NCI-H2227 (cell line): ENCODE measurements around the gene ITGAX.

ENCODE experiments used
- DNase-seq: peaks from one replicate; lab custom pipeline; 2025; ENCODE audit not compliant: unreplicated experiment; lab: John Stamatoyannopoulos, UW

The ITGAX gene

DNA sequence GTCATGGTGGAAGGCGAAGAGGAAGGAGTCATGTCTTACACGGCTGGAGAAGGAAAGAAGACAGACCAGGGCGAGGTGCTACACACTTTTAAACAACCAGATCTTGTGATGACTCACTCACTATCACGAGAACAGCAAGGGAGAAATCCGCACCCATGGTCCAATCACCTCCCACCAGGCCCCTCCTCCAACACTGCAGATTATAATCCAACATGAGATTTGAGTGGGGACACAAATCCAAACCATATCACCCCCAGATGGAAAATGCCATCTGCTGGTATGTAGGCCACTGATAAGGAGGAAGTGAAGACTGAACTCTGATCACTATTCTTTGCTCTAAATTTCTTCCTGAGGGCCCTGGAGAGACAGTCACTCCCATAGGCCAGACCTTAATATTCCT, 7.5 kb upstream of the ITGAX start:
- no peak for DNase-seq

- no peak for DNase-seq
Measured at GRCh38 chr16:31348579-31348978, 6.4 kb upstream of the ITGAX start.

DNA sequence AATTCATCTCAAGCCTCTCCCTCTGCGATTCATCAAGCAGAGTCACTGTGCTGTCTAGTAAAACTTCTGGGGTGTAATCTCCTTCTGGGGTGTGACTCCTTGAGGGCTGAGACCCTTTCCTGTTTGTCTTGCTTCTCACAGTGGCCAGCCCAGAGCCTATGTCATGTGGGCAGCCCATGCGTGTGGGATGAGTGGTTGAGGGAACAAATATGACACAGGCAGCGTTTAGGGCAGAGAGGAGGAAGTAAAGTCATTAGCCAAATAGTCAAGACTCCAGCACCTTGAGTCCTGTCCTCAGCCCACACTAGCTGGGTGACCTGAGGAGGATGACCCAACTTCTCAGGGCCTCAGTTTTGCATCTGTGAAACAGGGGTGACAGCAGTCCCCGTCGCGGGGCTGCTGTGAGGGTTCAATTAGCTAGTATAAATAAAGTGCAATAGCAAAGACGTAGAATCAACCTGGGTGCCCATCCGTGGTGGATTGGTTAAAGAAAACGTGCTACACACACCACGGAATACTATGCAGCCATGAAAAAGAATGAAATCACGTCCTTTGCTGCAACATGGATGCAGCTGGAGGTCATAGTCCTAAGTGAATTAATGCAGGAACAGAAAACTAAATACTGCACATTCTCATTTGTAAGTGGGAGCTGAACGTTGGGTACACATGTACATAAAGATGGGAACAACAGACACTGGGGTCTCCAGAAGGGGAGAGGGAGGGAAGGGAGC, 4.5 kb upstream of the ITGAX start:
- DNase-seq: no peak

GRCh38 chr16:31351246-31351941, 3.6 kb upstream of the ITGAX start:
- DNase-seq: no peak

DNA sequence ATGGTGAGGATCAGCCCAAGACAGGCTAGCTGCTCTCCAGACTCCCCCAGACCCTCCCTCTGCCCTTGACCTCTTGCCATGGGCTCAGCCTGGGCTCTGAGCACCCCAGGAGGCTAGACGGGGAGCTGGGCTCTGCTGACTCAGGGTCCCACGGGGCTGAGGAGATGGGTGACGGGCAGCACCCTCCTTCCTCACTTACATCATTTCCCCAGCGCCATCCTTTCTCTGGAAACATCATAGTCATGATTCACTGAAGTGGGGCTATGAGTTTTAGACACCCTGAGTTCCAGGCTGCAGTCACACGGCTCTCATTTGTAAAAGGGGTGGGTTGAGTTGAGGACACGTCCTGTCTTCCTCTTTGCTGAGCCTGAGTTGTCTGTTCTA, 3.0 kb upstream of the ITGAX start:
- no peak for DNase-seq

DNA sequence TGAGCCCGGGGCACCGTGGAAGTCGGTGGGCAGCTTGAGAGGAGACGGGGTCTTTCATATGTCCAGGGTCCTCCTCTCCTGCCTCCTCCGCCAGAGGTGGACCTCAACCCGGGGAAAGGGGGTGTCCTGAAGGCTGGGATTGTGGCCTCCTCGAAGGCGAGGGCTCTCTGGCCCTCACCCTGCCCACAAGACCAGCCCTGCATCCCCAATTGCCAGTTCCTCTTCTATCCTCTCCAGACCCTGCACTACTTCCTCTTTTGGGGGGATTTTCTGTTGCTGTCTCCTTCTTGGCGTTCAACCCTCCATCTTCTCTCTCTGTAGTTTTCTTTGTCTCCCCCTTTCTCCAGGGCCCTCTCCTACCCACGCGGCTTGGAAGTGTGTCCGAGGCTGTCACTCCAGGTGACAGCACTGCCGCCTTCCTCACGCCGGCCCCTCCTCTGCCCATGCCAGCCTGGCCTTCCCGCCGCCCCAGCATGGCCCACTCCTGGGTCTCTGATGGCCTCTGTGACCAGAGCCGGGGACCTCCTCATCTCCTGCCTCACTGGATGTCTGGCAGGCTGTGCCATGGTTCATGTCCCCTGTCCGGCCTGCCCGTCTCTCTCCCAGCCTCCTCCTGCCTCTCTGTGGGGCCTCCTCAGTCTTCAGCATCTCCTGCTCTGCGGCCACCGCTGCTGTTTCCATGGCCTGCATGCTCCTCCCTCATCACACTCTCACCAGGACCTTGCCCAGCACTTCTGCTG, 2.4 kb upstream of the ITGAX start:
- no peak for DNase-seq

- DNase-seq: no peak
Measured at GRCh38 chr16:31355431-31356100, 590 bp downstream of the ITGAX start.

DNA sequence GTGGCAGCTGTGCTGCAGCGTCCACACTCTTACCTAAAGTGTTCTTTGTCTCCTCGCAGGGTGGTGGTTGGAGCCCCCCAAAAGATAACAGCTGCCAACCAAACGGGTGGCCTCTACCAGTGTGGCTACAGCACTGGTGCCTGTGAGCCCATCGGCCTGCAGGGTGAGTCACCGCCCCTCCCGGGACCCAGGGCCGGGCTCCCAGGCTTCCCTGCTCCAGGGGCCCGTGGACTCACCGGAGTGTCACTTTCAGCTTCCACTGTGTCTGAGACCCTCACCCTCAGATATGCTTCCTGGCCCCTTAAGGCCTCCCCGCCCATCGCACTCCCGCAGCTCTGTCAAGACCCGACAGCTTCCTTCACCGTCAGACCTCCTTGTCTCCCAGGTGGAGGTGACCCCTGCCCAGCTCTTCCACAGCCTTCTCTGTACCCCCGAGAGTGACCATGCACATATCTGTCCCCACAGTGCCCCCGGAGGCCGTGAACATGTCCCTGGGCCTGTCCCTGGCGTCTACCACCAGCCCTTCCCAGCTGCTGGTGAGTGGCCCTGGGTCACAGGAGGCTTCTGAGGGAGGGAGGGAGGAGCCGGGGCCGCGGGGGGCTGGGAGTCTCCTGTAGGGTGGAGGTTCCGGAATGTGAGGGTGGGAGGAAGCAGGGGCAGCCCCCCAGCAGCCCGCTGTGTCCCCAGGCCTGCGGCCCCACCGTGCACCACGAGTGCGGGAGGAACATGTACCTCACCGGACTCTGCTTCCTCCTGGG, 1.8 kb downstream of the ITGAX start:
- DNase-seq: no peak

DNA sequence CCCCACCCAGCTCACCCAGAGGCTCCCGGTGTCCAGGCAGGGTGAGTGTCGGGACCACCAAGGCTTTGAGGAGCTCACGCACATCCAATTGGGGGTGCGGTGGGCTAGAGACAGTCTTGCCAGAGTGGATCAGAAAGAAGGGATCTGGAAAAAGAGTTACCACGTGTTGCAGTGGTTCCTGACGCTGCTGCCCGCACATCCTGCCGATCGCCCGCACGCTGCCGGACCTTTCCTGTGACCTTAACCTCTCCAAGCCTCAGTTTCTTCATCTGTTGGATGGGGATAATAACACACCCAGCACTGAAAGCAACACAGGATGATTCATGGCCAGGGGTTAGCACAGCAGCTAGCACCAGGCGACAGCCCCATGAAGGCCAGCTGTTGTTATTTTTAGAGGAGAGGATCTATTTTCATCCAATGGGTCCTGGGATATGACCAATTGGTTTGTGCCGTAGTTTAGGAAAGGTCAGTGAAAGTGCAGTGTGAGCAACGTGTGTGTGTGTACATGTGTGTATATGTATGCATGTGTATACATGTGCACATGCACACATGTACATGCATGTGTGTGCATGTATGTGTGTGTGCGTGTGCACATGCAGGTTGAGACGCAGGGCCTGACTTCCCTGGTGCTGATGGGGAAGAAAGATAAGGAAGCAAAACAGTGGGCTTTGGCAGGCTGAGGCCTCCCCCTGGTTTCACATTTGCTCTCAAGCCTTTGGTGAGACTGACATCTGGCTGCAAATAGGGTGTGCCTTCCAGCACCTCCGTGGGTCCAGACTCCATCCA, 2.5 kb downstream of the ITGAX start:
- no peak for DNase-seq

DNA sequence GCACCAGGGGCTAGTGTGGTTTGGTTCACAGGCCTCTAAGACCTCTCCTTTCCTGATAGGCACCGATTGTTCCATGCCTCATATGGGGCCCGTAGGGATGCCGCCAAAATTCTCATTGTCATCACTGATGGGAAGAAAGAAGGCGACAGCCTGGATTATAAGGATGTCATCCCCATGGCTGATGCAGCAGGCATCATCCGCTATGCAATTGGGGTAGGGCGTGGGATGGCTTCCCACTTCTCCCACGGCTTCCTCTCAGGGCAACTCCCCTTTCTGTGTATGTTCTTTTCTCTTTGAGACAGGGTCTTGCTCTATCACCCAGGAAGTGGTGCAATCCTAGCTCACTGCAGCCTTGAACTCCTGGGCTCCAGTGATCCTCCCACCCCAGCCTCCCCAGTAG, 5.3 kb downstream of the ITGAX start:
- no peak for DNase-seq

DNA sequence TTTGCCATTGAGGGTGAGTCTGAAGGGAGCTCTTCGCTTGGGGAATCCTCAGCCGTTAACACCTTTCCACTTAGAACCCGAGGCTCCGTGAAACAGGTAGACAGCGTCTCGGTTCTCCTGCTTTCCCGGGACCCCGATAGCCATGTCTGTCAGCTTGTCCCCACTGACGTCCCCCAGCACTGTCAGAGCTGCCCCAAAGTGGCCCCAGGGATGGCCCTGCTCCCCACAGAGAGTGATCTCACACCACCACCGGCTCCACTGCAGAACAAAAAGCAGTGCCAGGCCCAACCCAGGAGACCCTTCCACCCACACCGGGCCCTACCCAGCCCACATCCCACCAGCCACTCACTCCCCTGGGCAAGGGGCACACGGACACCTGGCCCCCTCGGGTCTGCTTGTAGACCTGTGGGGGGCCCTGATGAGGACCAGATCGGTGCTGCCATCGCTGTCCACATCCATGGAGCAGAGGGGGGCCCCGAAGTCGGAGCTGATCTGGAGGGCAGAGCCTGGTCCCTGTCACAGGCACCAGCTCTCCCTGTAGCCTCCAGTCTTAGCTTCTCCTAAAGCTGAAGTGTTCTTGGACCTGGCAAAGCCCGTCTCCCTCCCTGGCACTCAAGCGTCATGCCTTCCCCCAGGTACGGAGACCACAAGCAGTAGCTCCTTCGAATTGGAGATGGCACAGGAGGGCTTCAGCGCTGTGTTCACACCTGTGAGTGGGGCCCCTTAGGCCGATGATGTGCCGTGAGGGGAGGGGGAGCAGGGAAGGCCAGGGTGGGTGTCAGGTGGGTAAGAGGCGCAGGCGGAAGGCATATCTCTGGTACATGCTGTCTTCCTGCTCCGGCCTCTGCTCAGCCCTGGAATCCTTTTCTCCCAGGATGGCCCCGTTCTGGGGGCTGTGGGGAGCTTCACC, 6.5 kb downstream of the ITGAX start:
- no peak for DNase-seq

GRCh38 chr16:31362476-31363405, 7.8 kb downstream of the ITGAX start:
- no peak for DNase-seq

DNA sequence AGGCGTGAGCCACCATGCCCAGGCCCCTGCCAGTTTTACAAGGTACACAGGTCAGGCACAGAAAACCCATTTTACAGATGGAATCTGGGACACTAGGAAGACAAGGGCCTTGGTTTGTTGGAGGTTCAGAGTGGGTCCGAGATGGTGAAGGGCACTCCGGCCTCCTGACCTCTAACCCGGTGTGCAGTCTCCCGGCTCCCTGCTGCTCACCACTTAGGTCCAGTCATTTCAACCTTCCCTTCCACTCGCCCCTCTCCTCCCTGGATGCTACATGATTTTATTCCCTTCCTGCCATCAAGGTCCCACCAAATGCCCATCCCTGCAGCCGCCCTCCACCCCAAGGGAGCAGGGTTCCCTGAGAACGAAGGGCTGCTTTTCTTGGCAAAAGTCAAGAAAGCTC, 8.7 kb downstream of the ITGAX start:
- no peak for DNase-seq

GRCh38 chr16:31364421-31364820, 9.4 kb downstream of the ITGAX start:
- no peak for DNase-seq

GRCh38 chr16:31365131-31365865, 10.3 kb downstream of the ITGAX start:
- DNase-seq: no peak

DNA sequence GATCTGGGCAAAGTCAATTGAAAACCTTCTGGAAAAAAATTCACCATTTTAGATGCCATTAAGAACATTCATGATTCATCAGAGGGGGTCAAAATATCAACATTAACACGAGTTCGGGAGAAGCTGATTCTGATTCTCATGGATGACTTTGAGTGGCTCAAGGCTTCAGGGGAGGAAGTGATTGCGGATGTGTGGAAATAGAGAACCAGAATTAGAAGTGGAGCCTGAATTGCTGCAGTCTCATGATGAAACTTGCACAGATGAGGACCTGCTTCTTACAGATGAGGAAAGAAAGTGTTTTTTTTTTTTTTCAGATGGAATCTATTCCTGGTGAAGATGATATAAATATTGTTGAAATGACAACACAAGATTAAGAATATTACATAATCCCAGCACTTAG, 12.9 kb downstream of the ITGAX start:
- DNase-seq: no peak

- no peak for DNase-seq
Measured at GRCh38 chr16:31371008-31371407, 16.0 kb downstream of the ITGAX start.
